HG02885 (cell line): ENCODE results near the gene NDUFAF5.
A peak's percentile ranks its signal among the peaks of the same experiment; 100 is the strongest.

ENCODE experiments used
- ATAC-seq: cut with Tn5 transposase; IDR thresholded peaks from one replicate; pipeline ENCODE4 v1.9.1; 2021; ENCODE audit warnings: mild to moderate bottlenecking; ENCODE audit not compliant: unreplicated experiment, poor library complexity

Gene NDUFAF5

GRCh38 chr20:13772529-13772928, 12.3 kb upstream of the NDUFAF5 start:
- no peak for ATAC-seq

- ATAC-seq: no peak
Observed at GRCh38 chr20:13775867-13776266, 9.0 kb upstream of the NDUFAF5 start.

GRCh38 chr20:13777171-13777601, 7.6 kb upstream of the NDUFAF5 start:
- no peak for ATAC-seq

GRCh38 chr20:13778827-13779226, 6.0 kb upstream of the NDUFAF5 start:
- ATAC-seq: peak; percentile 80

GRCh38 chr20:13783528-13783927, 1.3 kb upstream of the NDUFAF5 start:
- ATAC-seq: no peak

GRCh38 chr20:13784271-13784892, 446 bp upstream of the NDUFAF5 start:
- peak; percentile 5 for ATAC-seq

GRCh38 chr20:13786143-13786828, 1.5 kb downstream of the NDUFAF5 start:
- ATAC-seq: no peak

GRCh38 chr20:13788167-13788834, 3.5 kb downstream of the NDUFAF5 start:
- peak; percentile 47 for ATAC-seq

- no peak for ATAC-seq
Observed at GRCh38 chr20:13790708-13791107, 5.9 kb downstream of the NDUFAF5 start.

GRCh38 chr20:13791540-13792459, 7.0 kb downstream of the NDUFAF5 start:
- no peak for ATAC-seq

GRCh38 chr20:13793001-13793400, 8.2 kb downstream of the NDUFAF5 start:
- no peak for ATAC-seq

- ATAC-seq: no peak
Observed at GRCh38 chr20:13794667-13795066, 9.8 kb downstream of the NDUFAF5 start.

- ATAC-seq: no peak
Observed at GRCh38 chr20:13799040-13799439, 14.2 kb downstream of the NDUFAF5 start.

- no peak for ATAC-seq
Observed at GRCh38 chr20:13799974-13800373, 15.1 kb downstream of the NDUFAF5 start.

- no peak for ATAC-seq
Observed at GRCh38 chr20:13800728-13801134, 15.9 kb downstream of the NDUFAF5 start.

- no peak for ATAC-seq
Observed at GRCh38 chr20:13809373-13809772, 24.5 kb downstream of the NDUFAF5 start.

GRCh38 chr20:13809855-13810254, 25.0 kb downstream of the NDUFAF5 start:
- ATAC-seq: no peak

GRCh38 chr20:13810446-13810845, 25.6 kb downstream of the NDUFAF5 start:
- ATAC-seq: no peak

- ATAC-seq: no peak
Observed at GRCh38 chr20:13813910-13814309, 29.1 kb downstream of the NDUFAF5 start.

GRCh38 chr20:13814672-13815071, 29.8 kb downstream of the NDUFAF5 start:
- no peak for ATAC-seq
